Naive thymus-derived CD4-positive, alpha-beta T cell (primary cell): ENCODE measurements around the gene TOP1. TPM values are rescaled to one million over a fixed set of nuclear protein-coding genes. Genes with fewer than 3 reads are reported as not detected.

Source experiments
- ATAC-seq: fragments of 150-1000 bp; cut with Tn5 transposase; 2 replicates; pipeline ENCODE4 v1.10.0; 2021; ENCODE audit warnings: mild to moderate bottlenecking, moderate library complexity
- CTCF ChIA-PET: fragments of 350-600 bp; sonication (Branson Sonifier 250); formaldehyde crosslinking; loops from one replicate; lab custom pipeline; 2021; ENCODE audit warnings: antibody characterized with exemption; lab: Charles Lee
- POLR2A ChIA-PET: fragments of 350-600 bp; sonication (Branson Sonifier 250); formaldehyde crosslinking; loops from one replicate; lab custom pipeline; 2021; ENCODE audit warnings: antibody characterized with exemption, inconsistent platforms; lab: Charles Lee
- DNase-seq, 9 donors: peaks; one replicate each; pipeline versions ENCODE4 v3.0.0 to v3.0.0-alpha.2; 2020 to 2022; ENCODE audit warnings: mixed read lengths in 1 of 9
- H3K27ac ChIP-seq: one replicate; pipeline ENCODE4 v1.7.0; 2013; ENCODE audit warnings: mild to moderate bottlenecking, low read depth, low read length, moderate library complexity
- H3K27me3 ChIP-seq, 2 donors: one replicate each; pipeline ENCODE4 v1.7.0; 2013; ENCODE audit warnings: low read length in 2 of 2, mild to moderate bottlenecking in 2 of 2, moderate library complexity in 2 of 2; ENCODE audit not compliant: control insufficient read depth in 2 of 2, insufficient read depth in 2 of 2
- H3K36me3 ChIP-seq, 3 experiments: 1 replicate in 2 of 3; 2 replicates in 1 of 3; pipeline ENCODE4 v1.7.0; 2013; ENCODE audit warnings: low read length in 3 of 3, mild to moderate bottlenecking in 3 of 3, moderate library complexity in 1 of 3; ENCODE audit not compliant: insufficient read depth in 3 of 3, control insufficient read depth in 2 of 3
- H3K4me1 ChIP-seq, 2 donors: one replicate each; pipeline ENCODE4 v1.7.0; 2013; ENCODE audit warnings: low read length in 2 of 2, mild to moderate bottlenecking in 2 of 2, moderate library complexity in 1 of 2; ENCODE audit not compliant: control insufficient read depth in 2 of 2, insufficient read depth in 2 of 2
- H3K4me3 ChIP-seq: 2 replicates; pipeline ENCODE4 v1.7.0; 2013; ENCODE audit warnings: mild to moderate bottlenecking, low read length
- H3K9me3 ChIP-seq, 3 experiments: 1 replicate in 2 of 3; 2 replicates in 1 of 3; pipeline ENCODE4 v1.7.0; 2013; ENCODE audit warnings: low read length in 3 of 3; ENCODE audit not compliant: control insufficient read depth in 2 of 3
- H3K27ac Mint-ChIP-seq, 9 donors: one replicate each; pipeline ENCODE4 v1.8.0; 2020 to 2022; ENCODE audit warnings: mixed read lengths in 9 of 9, mild to moderate bottlenecking in 8 of 9, moderate library complexity in 5 of 9, inconsistent platforms in 2 of 9
- H3K27me3 Mint-ChIP-seq, 5 donors: one replicate each; pipeline ENCODE4 v1.8.0; 2021 to 2022; ENCODE audit warnings: mixed read lengths in 5 of 5, mild to moderate bottlenecking in 1 of 5
- H3K36me3 Mint-ChIP-seq, 5 donors: one replicate each; pipeline ENCODE4 v1.8.0; 2020 to 2022; ENCODE audit warnings: mixed read lengths in 5 of 5, mild to moderate bottlenecking in 3 of 5, inconsistent platforms in 1 of 5
- H3K4me1 Mint-ChIP-seq, 7 donors: one replicate each; pipeline ENCODE4 v1.8.0; 2020 to 2022; ENCODE audit warnings: mixed read lengths in 7 of 7, mild to moderate bottlenecking in 3 of 7, inconsistent platforms in 1 of 7
- H3K4me3 Mint-ChIP-seq, 10 donors: one replicate each; pipeline ENCODE4 v1.8.0; 2020 to 2022; ENCODE audit warnings: mild to moderate bottlenecking in 10 of 10, mixed read lengths in 10 of 10, moderate library complexity in 6 of 10, inconsistent platforms in 2 of 10
- H3K9me3 Mint-ChIP-seq, 11 donors: one replicate each; pipeline ENCODE4 v1.8.0; 2020 to 2022; ENCODE audit warnings: mixed read lengths in 11 of 11, mild to moderate bottlenecking in 4 of 11, inconsistent platforms in 1 of 11, moderate library complexity in 1 of 11
- intact Hi-C, 2 donors: fragments of 100-400 bp; cut with micrococcal nuclease; formaldehyde crosslinking; loops; one replicate each; pipeline ENCODE4 v1.15.1; 2023
- polyA plus RNA-seq, 2 donors: library from polyadenylated mRNA; unstranded; fragments of 300-500 nt; fragmentation: Illumina TruSeq; gene quantifications; one replicate each; pipeline ENCODE4 v1.2.3, GENCODE V29; 2021
- total RNA-seq, 6 experiments: library from RNA in 5 of 6; stranded (reverse) in 5 of 6; gene quantifications; 1 replicate in 5 of 6; 2 replicates in 1 of 6; pipeline ENCODE4 v1.2.3 and lab custom pipeline; 2021 to 2026

The TOP1 gene
- total and polyA plus RNA-seq, 7 experiments from 2014 or later, result 10.2 to 82.8 (median 33.3) TPM

- Histone ChIP-seq H3K4me3 (no peak overlapping the region), H3K27ac (peak overlapping the region; percentile 91), H3K9me3 (no peaks in the 10 kb centered on the region), H3K27me3 (no peaks in the 10 kb centered on the region), H3K36me3 (no peaks in the 10 kb centered on the region), H3K4me1 (peaks cover 96 to 100% of the 10 kb centered on the region in 2 donors)
- ATAC-seq (peak; percentile 77), DNase-seq (peak in 3 of 9 donors; percentile 22 to 73 (median 29))
- Mint-ChIP-seq H3K27me3 (no peaks in the 10 kb centered on the region), H3K4me3 (peak overlapping the region; percentile 63 to 97 (median 84)), H3K4me1 (peaks cover 81 to 100% (median 94%) of the 10 kb centered on the region in 7 donors), H3K27ac (peak overlapping the region; percentile 86 to 100 (median 94)), H3K36me3 (peaks cover 0 to 52% (median 14%) of the 10 kb centered on the region in 5 donors), H3K9me3 (no peaks in the 10 kb centered on the region)
- ChIA-PET CTCF (interaction anchor here (1.4 to 13.2 kb wide), 2 partner anchors 11 to 22 kb away, joined by 7 to 236 read pairs; partner anchors contain the start of gene PLCG1), POLR2A (interaction anchor here (0.6 to 30.3 kb wide), 3 partner anchors 8 to 82 kb away, joined by 3 to 604 read pairs (median 9); partner anchors contain the start of gene PLCG1)
- intact Hi-C loops, result loop anchor here (1.0 to 10.0 kb wide), 3 partner anchors 8 to 284 kb away; no protein-coding TSS in a partner anchor
Observed at GRCh38 chr20:41150664-41151063, 122.0 kb downstream of the TOP1 start.

GRCh38 chr20:41151134-41151869 is 122.7 kb downstream of the TOP1 start:
- Histone ChIP-seq H3K4me1 (peaks cover 96 to 100% of the 10 kb centered on the region in 2 donors), H3K9me3 (no peaks in the 10 kb centered on the region), H3K27me3 (no peaks in the 10 kb centered on the region), H3K27ac (peak overlapping the region; percentile 91), H3K36me3 (no peaks in the 10 kb centered on the region), H3K4me3 (no peak overlapping the region)
- intact Hi-C loops, result loop anchor here in 1 of 2 donors (1.0 to 10.0 kb wide), 2 partner anchors 9 to 283 kb away; no protein-coding TSS in a partner anchor
- no peak for DNase-seq
- ChIA-PET POLR2A (interaction anchor here (0.6 to 30.3 kb wide), 3 partner anchors 11 to 81 kb away, joined by 3 to 604 read pairs (median 3); partner anchors contain the start of gene PLCG1), CTCF (interaction anchor here (1.4 to 13.2 kb wide), 2 partner anchors 11 to 22 kb away, joined by 7 to 236 read pairs; partner anchors contain the start of gene PLCG1)
- ATAC-seq, result peak; percentile 10
- Mint-ChIP-seq H3K9me3 (no peaks in the 10 kb centered on the region), H3K4me1 (peaks cover 77 to 100% (median 94%) of the 10 kb centered on the region in 7 donors), H3K27me3 (no peaks in the 10 kb centered on the region), H3K4me3 (peak overlapping the region in 9 of 10 donors; percentile 63 to 97 (median 86)), H3K36me3 (peaks cover 0 to 53% (median 14%) of the 10 kb centered on the region in 5 donors), H3K27ac (peak overlapping the region; percentile 86 to 100 (median 94))

GRCh38 chr20:41152108-41152757 is 123.6 kb downstream of the TOP1 start:
- H3K4me3 ChIP-seq, result no peak overlapping the region
- peaks cover 96 to 97% of the 10 kb centered on the region in 2 donors for H3K4me1 ChIP-seq
- peak overlapping the region; percentile 76 to 100 (median 94) for H3K27ac Mint-ChIP-seq
- H3K4me3 Mint-ChIP-seq, result peak overlapping the region; percentile 54 to 96 (median 77)
- DNase-seq, result no peak
- intact Hi-C loops, result loop anchor here in 1 of 2 donors (10.0 kb wide), 1 partner anchor 283 kb away; no protein-coding TSS in a partner anchor
- no peaks in the 10 kb centered on the region for H3K36me3 ChIP-seq
- peaks cover 0 to 49% (median 9%) of the 10 kb centered on the region in 5 donors for H3K36me3 Mint-ChIP-seq
- H3K27me3 Mint-ChIP-seq, result no peaks in the 10 kb centered on the region
- peaks cover 75 to 100% (median 94%) of the 10 kb centered on the region in 7 donors for H3K4me1 Mint-ChIP-seq
- no peaks in the 10 kb centered on the region for H3K9me3 ChIP-seq
- no peaks in the 10 kb centered on the region for H3K27me3 ChIP-seq
- no peak for ATAC-seq
- POLR2A ChIA-PET, result interaction anchor here (0.6 to 30.3 kb wide), 4 partner anchors 12 to 174 kb away, joined by 3 to 604 read pairs (median 3); partner anchors contain the start of gene PLCG1
- H3K9me3 Mint-ChIP-seq, result peaks cover 0 to 4% (median 0%) of the 10 kb centered on the region in 11 donors
- CTCF ChIA-PET, result interaction anchor here (1.6 to 13.2 kb wide), 2 partner anchors 12 to 21 kb away, joined by 5 to 236 read pairs; partner anchors contain the start of gene PLCG1
- H3K27ac ChIP-seq, result peak overlapping the region; percentile 91

DNA sequence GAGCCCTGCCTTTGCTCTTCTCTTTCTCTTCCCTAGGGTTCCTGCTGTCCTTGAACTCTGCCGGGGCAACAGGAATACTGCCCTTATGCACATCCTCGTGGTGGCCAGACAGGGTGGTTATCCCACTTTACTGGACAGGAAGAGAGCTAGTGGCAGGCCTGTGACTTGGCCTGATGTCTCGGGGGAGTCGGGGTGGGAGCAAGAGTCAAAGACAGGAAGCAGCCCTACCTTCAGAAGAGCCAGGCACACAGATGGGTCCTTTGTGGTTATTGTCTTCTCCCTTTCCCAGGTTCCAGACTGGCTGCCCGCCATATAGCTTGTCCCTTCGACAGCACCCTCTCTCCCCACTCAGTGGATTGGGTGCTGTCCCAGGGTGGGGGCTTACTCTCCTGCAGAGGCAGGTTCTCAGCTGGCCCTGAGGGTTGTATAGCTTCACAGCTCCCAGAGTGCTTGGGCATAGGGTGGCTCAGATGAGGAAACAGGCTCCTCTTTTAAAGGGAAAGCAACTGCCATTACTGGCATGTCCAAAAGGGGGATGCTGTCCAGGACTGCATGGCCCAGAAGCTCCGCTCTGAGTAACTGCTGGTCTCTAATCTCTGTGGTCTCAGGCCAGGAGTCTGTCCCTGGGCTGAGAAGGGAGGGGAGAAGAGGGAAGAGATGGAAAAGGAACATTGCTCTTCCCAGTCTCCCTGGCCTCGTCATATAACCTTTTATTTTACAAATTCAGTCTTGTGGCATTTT is 126.0 kb downstream of the TOP1 start:
- CTCF ChIA-PET, result interaction anchor here (2.0 to 13.2 kb wide), 2 partner anchors 14 to 18 kb away, joined by 7 to 236 read pairs; partner anchors contain the start of gene PLCG1
- POLR2A ChIA-PET, result interaction anchor here (4.8 to 30.3 kb wide), 2 partner anchors 12 to 14 kb away, joined by 19 to 604 read pairs; partner anchors contain the start of gene PLCG1
- H3K36me3 ChIP-seq, result no peaks in the 10 kb centered on the region
- DNase-seq (no peak), ATAC-seq (no peak)
- Mint-ChIP-seq H3K9me3 (peaks cover 0 to 5% (median 0%) of the 10 kb centered on the region in 11 donors), H3K27me3 (no peaks in the 10 kb centered on the region), H3K36me3 (peaks cover under 1 to 47% (median 5%) of the 10 kb centered on the region in 5 donors), H3K27ac (peak overlapping the region; percentile 90 to 100 (median 97)), H3K4me3 (peak overlapping the region; percentile 63 to 96 (median 83)), H3K4me1 (peaks cover 79 to 100% (median 96%) of the 10 kb centered on the region in 7 donors)
- H3K4me3 ChIP-seq, result peak overlapping the region; percentile 22
- peak overlapping the region; percentile 82 for H3K27ac ChIP-seq
- no peaks in the 10 kb centered on the region for H3K27me3 ChIP-seq
- intact Hi-C loops, result loop anchor here (5.0 to 10.0 kb wide), 3 partner anchors 163 to 538 kb away; partner anchors contain the start of gene ZHX3 (in 2 of the 2)
- no peaks in the 10 kb centered on the region for H3K9me3 ChIP-seq
- peaks cover 96 to 98% of the 10 kb centered on the region in 2 donors for H3K4me1 ChIP-seq

DNA sequence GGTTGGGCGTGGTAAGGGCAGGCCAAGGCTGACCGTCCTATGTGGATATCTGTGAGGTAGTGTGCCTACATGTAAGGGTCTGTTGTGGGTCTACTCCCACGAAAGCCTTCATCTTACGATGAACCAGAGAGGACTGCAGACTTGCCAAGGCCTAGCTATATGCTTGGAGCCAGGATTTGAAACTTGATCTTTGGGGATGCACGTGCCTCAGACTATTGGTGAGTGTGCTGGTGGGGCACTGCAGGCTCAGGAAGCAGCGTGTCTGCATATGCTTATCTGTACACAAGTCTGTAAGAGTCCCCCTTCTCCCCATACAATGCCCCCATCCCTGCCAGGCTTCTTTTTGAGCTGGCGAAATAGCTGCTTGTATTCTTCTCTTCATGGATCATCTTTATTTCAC is 126.6 kb downstream of the TOP1 start:
- DNase-seq (no peak), ATAC-seq (no peak)
- no peaks in the 10 kb centered on the region for H3K9me3 ChIP-seq
- peaks cover 96 to 98% of the 10 kb centered on the region in 2 donors for H3K4me1 ChIP-seq
- Mint-ChIP-seq H3K9me3 (peaks cover 0 to 5% (median 0%) of the 10 kb centered on the region in 11 donors), H3K36me3 (peaks cover under 1 to 52% (median 10%) of the 10 kb centered on the region in 5 donors), H3K4me1 (peaks cover 83 to 100% (median 97%) of the 10 kb centered on the region in 7 donors), H3K27me3 (no peaks in the 10 kb centered on the region), H3K27ac (peak overlapping the region; percentile 90 to 100 (median 97)), H3K4me3 (peak overlapping the region in 9 of 10 donors; percentile 29 to 96 (median 84))
- intact Hi-C loops, result loop anchor here (5.0 to 10.0 kb wide), 3 partner anchors 162 to 537 kb away; partner anchors contain the start of gene ZHX3 (in 2 of the 2)
- peaks cover 0 to 6% (median 0%) of the 10 kb centered on the region in 3 experiments for H3K36me3 ChIP-seq
- H3K27me3 ChIP-seq, result no peaks in the 10 kb centered on the region
- POLR2A ChIA-PET, result interaction anchor here (4.8 to 30.3 kb wide), 2 partner anchors 11 to 15 kb away, joined by 19 to 604 read pairs; partner anchors contain the start of gene PLCG1
- peak overlapping the region; percentile 82 for H3K27ac ChIP-seq
- CTCF ChIA-PET, result interaction anchor here (2.0 to 13.2 kb wide), 2 partner anchors 15 to 17 kb away, joined by 7 to 236 read pairs; partner anchors contain the start of gene PLCG1
- H3K4me3 ChIP-seq, result peak overlapping the region; percentile 22
